Kidney epithelial cell (primary cell): ENCODE measurements around the gene MCAT. TPM values are rescaled to one million over a fixed set of nuclear protein-coding genes. Genes with fewer than 3 reads are reported as not detected.

Experiments
- DNase-seq: peaks from one replicate; pipeline ENCODE4 v3.0.0-alpha.2; 2010; ENCODE audit warnings: low read depth
- H3K27me3 ChIP-seq: 2 replicates; pipeline ENCODE4 v1.6.0; 2011; ENCODE audit warnings: low read length; ENCODE audit not compliant: control insufficient read depth, insufficient read depth
- H3K36me3 ChIP-seq: 2 replicates; pipeline ENCODE4 v1.5.1; 2011; ENCODE audit warnings: low read length; ENCODE audit not compliant: control insufficient read depth, insufficient read depth
- H3K4me3 ChIP-seq: 2 replicates; pipeline ENCODE4 v1.5.1; 2011; ENCODE audit warnings: low read depth, mild to moderate bottlenecking, control low read depth, low read length
- total RNA-seq: library from RNA; depleted of rRNA; stranded (reverse); fragments of >200 nt; gene quantifications from 2 replicates; pipeline ENCODE4 v1.2.3, GENCODE V29; 2015
- TF ChIP-seq, protein P1 (sequence below): IDR thresholded peaks from 2 replicates; pipeline ENCODE4 v1.5.1; 2011; ENCODE audit warnings: mild to moderate bottlenecking, moderate library complexity, low read length, control low read depth, inconsistent platforms; ENCODE audit not compliant: insufficient read depth, poor library complexity, severe bottlenecking

The MCAT gene
- total RNA-seq, 1 donor from 2014 or later, result 32.8 TPM

- no peak for DNase-seq
- TF ChIP-seq, protein P1, sequence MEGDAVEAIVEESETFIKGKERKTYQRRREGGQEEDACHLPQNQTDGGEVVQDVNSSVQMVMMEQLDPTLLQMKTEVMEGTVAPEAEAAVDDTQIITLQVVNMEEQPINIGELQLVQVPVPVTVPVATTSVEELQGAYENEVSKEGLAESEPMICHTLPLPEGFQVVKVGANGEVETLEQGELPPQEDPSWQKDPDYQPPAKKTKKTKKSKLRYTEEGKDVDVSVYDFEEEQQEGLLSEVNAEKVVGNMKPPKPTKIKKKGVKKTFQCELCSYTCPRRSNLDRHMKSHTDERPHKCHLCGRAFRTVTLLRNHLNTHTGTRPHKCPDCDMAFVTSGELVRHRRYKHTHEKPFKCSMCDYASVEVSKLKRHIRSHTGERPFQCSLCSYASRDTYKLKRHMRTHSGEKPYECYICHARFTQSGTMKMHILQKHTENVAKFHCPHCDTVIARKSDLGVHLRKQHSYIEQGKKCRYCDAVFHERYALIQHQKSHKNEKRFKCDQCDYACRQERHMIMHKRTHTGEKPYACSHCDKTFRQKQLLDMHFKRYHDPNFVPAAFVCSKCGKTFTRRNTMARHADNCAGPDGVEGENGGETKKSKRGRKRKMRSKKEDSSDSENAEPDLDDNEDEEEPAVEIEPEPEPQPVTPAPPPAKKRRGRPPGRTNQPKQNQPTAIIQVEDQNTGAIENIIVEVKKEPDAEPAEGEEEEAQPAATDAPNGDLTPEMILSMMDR, result peak; percentile 78
- Histone ChIP-seq H3K27me3 (no peaks in the 10 kb centered on the region), H3K36me3 (peaks cover 3% of the 10 kb centered on the region), H3K4me3 (no peak overlapping the region)
These were observed 6.9 kb downstream of the MCAT start for GRCh38 chr22:43136255-43136654.

- DNase-seq, result no peak
- no peak overlapping the region for H3K4me3 ChIP-seq
- TF ChIP-seq, protein P1, result no peak
- no peaks in the 10 kb centered on the region for H3K27me3 ChIP-seq
- peaks cover 3% of the 10 kb centered on the region for H3K36me3 ChIP-seq
These were observed 7.6 kb downstream of the MCAT start for GRCh38 chr22:43135565-43135964.

DNA sequence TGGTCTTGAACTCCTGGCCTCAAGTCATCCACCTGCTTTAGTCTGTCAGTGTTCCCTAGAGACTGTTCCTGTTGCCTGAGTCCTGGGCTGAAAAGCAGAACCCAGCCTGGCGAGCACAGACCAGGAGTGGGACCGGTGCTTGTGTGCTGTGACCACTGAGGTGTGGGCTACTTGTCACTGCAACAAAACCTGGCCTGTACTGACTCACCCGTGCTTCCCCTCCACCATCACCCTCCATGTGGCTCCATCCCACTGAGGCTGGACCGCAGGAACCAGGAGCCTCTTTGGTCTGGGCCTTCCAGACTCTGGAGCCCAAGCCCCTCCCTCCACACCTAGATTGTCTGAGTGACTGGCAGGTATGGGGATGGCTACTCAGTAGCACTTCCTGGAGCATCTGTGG, 8.6 kb downstream of the MCAT start:
- Histone ChIP-seq H3K36me3 (peaks cover 3% of the 10 kb centered on the region), H3K4me3 (no peak overlapping the region), H3K27me3 (no peaks in the 10 kb centered on the region)
- TF ChIP-seq, protein P1, result no peak
- DNase-seq, result no peak

- no peak overlapping the region for H3K4me3 ChIP-seq
- no peaks in the 10 kb centered on the region for H3K27me3 ChIP-seq
- TF ChIP-seq, protein P1, result no peak
- H3K36me3 ChIP-seq, result peaks cover 3% of the 10 kb centered on the region
- no peak for DNase-seq
These were observed 9.8 kb downstream of the MCAT start for GRCh38 chr22:43133401-43133800.

GRCh38 chr22:43131773-43132501, 11.3 kb downstream of the MCAT start:
- TF ChIP-seq, protein P1, result no peak
- Histone ChIP-seq H3K4me3 (no peak overlapping the region), H3K36me3 (peaks cover 3% of the 10 kb centered on the region), H3K27me3 (no peaks in the 10 kb centered on the region)
- no peak for DNase-seq
